DMS53 treated with DMSO at 0.1 percent for 48 hours (cell line): ENCODE measurements around the gene ST6GAL2.
A peak's percentile ranks its signal among the peaks of the same experiment; 100 is the strongest.

Source experiments
- DNase-seq: peaks from one replicate; lab custom pipeline; 2025; ENCODE audit not compliant: unreplicated experiment; lab: John Stamatoyannopoulos, UW

ST6GAL2 gene

GRCh38 chr2:106866641-106867040 lies 19.3 kb downstream of the ST6GAL2 start:
- no peak for DNase-seq

- no peak for DNase-seq
Measured at GRCh38 chr2:106864051-106864450, 21.9 kb downstream of the ST6GAL2 start.

DNA sequence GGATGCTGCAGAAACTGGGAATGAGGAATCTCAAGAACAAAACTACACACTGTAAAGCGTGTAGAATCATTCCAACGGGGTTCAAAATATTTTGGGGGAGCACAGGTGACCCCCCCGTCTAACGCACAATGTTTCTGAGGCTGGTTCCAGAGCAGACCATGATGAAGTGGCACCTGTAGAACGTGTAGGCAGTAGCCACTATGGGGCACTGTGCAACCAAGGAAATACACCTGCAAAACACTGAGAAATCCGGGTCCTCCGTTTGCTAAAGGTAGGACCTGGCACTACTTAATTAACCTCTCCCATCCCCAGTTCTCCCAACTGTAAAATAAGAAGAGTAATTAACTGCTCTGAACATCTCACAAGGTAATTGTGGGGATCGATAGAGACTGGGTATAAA lies 22.6 kb downstream of the ST6GAL2 start:
- no peak for DNase-seq

DNA sequence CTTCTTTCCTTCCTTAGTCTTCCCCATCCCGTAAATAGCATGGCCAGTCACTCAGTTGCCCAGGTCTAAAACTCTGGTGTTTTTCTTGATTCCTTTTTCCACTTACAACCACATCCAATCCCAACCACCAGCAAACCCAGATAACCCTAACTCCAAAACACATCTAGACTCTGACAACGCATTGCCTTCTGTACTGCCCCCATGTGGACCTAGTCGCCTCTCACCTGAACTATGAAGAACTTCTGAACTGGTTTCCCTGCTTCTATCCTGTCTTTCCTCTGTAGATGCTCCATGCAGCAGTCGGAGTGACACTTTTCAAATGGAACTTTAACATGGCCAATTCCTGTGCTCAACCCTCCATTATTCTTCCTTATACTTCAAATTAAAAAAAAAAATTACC lies 26.5 kb downstream of the ST6GAL2 start:
- DNase-seq = no peak

GRCh38 chr2:106858810-106859209 lies 27.2 kb downstream of the ST6GAL2 start:
- DNase-seq = no peak

- no peak for DNase-seq
Measured at GRCh38 chr2:106857882-106858478, 28.0 kb downstream of the ST6GAL2 start.

DNA sequence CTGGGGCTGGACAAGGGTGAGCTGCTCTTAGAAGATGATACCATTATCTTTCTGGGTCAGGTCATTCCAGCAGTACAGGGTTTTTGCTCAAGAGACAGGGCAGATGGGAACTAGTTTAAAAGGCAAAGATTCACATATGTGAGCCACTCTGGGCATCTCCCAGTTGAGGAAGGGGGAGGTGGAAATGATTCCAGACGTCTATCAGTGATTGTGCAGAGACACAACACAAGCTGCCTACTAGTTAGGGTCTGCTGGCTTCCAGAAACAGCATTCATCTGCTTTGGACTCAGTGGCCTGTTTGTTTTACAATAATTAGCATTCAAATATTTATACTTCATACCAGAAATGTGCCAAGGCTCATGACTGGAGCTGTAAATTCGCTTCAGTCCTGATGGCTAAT lies 32.3 kb downstream of the ST6GAL2 start:
- DNase-seq = no peak

GRCh38 chr2:106851881-106852501 lies 34.0 kb downstream of the ST6GAL2 start:
- no peak for DNase-seq

GRCh38 chr2:106851087-106851874 lies 34.7 kb downstream of the ST6GAL2 start:
- DNase-seq = no peak

DNA sequence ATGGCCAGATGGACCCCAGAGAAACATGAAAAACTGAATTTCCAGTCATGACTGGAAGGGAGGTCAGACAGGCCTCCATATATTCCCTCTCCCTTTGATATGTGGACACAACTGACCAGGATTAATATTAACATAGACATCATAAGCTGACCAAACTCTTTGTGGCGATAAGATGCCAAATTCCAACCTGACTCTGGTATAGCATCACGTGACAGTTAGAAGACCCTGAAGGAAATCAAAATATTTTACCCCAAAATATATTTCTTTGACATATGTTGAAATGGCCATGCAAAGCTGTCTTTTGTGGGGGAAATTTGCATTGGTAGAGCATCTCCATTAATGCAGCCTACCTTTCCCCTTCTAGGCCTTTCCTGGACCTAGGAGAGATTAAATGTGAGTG lies 36.7 kb downstream of the ST6GAL2 start:
- DNase-seq = no peak

GRCh38 chr2:106847366-106847765 lies 38.6 kb downstream of the ST6GAL2 start:
- no peak for DNase-seq

DNA sequence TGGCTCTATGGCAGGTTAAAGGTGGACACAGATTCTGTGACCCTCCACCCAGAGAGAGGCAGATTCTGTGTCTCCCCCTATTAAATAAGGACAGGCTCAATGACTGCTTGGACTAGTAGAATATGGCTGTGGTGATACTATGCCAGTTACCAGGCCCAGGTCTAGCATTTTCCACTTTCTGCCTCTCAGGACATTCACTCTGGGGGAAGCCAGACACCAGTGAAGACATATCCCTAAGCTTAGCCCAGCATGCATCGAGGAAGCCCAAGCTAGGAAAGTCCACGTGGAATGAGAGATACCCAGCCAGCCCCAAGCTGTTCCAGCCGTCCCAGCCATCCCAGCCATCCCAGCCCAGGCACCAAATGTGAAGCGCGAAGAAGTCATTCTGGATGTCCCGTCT lies 40.3 kb downstream of the ST6GAL2 start:
- DNase-seq = no peak

DNA sequence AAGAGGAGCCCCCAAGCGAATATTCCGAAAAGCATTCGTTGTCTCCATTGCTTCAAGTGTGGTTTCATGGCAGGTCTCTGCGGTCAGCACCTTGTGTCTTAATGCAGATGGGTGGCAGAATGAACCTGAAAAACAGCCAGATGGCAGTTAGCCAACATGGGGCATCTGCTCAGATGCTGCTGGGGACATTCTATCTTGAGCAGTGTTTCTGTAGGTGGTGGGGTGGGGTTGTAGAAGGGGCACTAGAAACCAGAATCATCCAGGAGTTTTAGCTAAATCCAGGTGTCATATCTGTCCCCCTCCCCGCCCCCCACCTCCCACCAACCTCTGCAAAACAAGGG lies 42.1 kb downstream of the ST6GAL2 start:
- no peak for DNase-seq

- DNase-seq = no peak
Measured at GRCh38 chr2:106843001-106843909, 42.7 kb downstream of the ST6GAL2 start.

DNA sequence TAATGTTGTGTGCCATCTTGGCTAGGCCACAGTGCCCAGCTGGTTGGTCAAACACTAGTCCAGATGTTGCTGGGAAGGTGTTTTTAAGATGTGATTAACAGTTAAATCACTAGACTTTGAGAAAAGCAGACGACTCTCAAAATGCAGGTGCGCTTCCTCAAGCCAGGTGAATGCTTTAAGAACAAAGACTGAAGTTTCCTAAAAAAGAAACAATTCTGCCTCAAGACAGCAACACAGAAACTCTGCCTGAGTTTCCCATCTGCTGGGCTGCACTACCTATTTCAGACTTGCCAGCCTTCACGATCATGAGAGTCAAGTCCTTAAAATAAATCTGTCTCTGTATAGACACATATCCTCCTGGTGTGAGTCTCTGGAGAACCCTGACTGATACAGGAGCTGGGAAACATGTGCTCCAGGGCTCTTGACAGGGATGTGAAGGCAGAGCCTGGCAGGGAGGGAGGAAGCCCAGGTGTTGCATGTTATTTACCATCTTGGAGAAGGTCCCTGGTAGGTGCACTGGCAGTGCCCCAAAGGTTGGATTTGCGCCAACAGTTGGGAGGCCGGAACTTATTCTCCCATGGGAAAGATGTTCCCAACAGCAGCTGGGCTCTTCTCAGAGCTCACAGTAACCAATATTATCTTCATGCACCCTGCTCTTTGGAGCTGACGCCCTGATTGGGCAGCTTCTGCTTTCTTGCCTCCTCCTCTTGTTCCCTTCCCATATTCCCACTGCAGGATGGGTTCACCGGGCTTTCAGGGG lies 43.9 kb downstream of the ST6GAL2 start:
- DNase-seq = peak; percentile 53

DNA sequence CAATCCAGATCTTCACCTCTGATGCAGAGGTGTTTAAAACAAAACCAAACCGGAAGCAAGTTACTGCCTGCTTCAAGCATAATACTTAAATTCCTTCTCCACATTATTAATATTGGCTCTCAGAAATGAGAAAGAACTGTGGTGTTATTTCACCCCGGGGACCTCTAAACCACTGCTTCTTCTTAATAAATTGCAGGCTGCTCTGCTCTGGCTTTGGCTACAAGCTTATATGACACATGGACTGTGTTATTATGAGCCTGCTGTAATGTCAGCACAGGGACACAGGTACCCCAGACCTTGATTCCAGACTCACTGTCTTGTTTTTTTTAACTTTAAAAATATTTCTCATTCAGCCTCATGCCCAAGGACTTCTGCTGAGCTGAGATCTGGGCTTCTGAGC lies 45.1 kb downstream of the ST6GAL2 start:
- DNase-seq = no peak

- DNase-seq = no peak
Measured at GRCh38 chr2:106839849-106840595, 45.9 kb downstream of the ST6GAL2 start.

DNA sequence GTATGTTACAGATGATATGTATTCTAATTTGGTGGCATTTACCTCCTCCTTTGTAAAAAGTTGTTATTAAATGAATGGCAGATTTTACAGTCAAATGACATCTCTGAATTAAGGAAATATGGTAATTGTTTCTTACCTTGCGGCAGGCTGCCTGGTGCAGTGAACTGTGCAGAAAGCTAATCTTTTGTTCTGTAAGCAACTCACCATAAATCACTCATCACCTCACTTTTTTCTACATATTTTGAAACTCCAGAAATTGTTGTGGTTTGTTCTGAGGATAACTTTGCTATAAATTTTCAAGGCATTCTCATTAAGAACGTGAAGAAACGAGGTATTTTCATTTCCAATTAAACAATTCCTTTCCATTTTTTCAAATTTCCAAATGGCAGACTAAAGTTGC lies 52.7 kb downstream of the ST6GAL2 start:
- no peak for DNase-seq

DNA sequence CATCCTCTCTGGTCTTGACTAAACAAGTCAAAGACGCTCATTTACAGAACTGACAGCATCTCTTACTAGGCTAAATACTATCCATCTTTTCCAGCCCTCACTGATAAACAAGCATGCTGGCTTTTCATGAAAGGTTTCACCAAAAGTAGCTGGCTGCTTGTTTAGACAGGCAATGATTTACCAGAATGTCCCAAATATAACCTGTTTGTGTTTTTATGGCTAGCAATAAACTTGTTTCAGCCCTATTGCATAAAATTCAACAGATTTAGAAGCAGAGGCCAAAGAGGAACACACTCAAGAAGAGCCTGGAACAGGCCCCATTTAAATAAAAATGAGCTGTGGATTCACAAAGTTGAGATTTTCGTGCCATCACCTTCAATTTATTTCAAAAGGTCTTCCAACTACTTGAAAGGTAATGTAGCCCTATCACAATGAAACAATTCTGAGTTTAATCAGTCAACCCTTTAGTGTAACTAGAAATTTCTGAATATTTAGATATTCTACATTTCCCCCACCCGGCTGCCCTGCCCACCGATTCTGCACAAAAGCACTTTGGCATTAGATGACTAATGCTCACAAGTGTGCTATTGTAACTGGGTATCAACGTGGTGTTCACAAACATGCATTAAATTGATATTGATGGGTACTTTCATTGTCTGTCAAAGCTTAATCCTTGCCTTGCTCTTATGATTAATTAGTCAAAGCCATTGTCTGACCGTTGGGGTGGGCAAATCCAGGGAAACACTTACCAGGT lies 54.0 kb downstream of the ST6GAL2 start:
- DNase-seq = no peak
